Immature natural killer cell (primary cell): ENCODE measurements around the gene TAF6. TPM values are rescaled to one million over a fixed set of nuclear protein-coding genes. Genes with fewer than 3 reads are reported as not detected.
A peak's percentile ranks its signal among the peaks of the same experiment; 100 is the strongest.

ENCODE experiments used
- DNase-seq, 3 donors: peaks; one replicate each; pipeline ENCODE4 v3.0.0; 2022; ENCODE audit warnings: mixed read lengths in 1 of 3
- H3K27ac Mint-ChIP-seq, 6 donors: one replicate each; pipeline ENCODE4 v1.8.0; 2020; ENCODE audit warnings: mixed read lengths in 6 of 6, mild to moderate bottlenecking in 5 of 6, inconsistent platforms in 4 of 6, moderate library complexity in 3 of 6
- H3K27me3 Mint-ChIP-seq, 3 donors: one replicate each; pipeline ENCODE4 v1.8.0; 2020 to 2021; ENCODE audit warnings: low read depth in 3 of 3, mild to moderate bottlenecking in 3 of 3, mixed read lengths in 3 of 3, moderate library complexity in 3 of 3, inconsistent platforms in 1 of 3
- H3K36me3 Mint-ChIP-seq, 3 donors: one replicate each; pipeline ENCODE4 v1.8.0; 2020; ENCODE audit warnings: mixed read lengths in 3 of 3, inconsistent platforms in 2 of 3, mild to moderate bottlenecking in 2 of 3
- H3K4me1 Mint-ChIP-seq, 2 donors: one replicate each; pipeline ENCODE4 v1.8.0; 2020; ENCODE audit warnings: inconsistent platforms in 2 of 2, mild to moderate bottlenecking in 2 of 2, mixed read lengths in 2 of 2, moderate library complexity in 1 of 2
- H3K4me3 Mint-ChIP-seq, 5 donors: one replicate each; pipeline ENCODE4 v1.8.0; 2020; ENCODE audit warnings: mild to moderate bottlenecking in 5 of 5, mixed read lengths in 5 of 5, inconsistent platforms in 3 of 5, moderate library complexity in 3 of 5
- H3K9me3 Mint-ChIP-seq, 6 donors: one replicate each; pipeline ENCODE4 v1.8.0; 2020; ENCODE audit warnings: mild to moderate bottlenecking in 6 of 6, mixed read lengths in 6 of 6, inconsistent platforms in 4 of 6, moderate library complexity in 3 of 6
- polyA plus RNA-seq, 3 donors: library from polyadenylated mRNA; unstranded; fragments of 300-500 nt; fragmentation: Illumina TruSeq; gene quantifications; one replicate each; pipeline ENCODE4 v1.2.3, GENCODE V29; 2021

TAF6 gene
- polyA plus RNA-seq, 3 donors from 2014 or later = 15.3 to 34.8 (median 17.3) TPM

DNA sequence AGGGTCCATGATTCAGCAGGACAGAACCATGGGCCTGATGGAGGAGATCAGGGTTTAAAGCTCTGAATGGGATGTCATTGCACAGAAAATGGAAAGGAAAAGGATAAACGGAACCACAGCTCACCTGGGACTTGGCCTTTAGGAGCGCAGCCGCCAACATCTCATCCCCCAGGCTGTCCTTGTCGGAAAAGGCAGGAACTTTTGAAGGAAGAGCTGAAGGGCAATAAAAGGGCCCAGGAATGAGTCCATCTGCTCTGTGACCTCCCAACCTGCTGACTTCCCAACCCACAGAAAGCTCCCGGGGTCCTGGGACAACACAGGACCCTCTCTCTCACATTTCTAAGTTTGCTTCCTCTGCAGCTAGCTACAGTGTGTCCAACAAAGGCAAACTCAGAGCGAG, 43.7 kb downstream of the TAF6 start:
- DNase-seq = no peak
- peaks cover 0 to 21% (median 20%) of the 10 kb centered on the region in 6 donors for H3K9me3 Mint-ChIP-seq
- H3K4me3 Mint-ChIP-seq = no peak overlapping the region
- H3K27ac Mint-ChIP-seq = no peak overlapping the region
- peaks cover 39 to 63% (median 50%) of the 10 kb centered on the region in 3 donors for H3K36me3 Mint-ChIP-seq
- peaks cover 0 to 5% (median 4%) of the 10 kb centered on the region in 3 donors for H3K27me3 Mint-ChIP-seq
- peaks cover 14 to 26% of the 10 kb centered on the region in 2 donors for H3K4me1 Mint-ChIP-seq

DNA sequence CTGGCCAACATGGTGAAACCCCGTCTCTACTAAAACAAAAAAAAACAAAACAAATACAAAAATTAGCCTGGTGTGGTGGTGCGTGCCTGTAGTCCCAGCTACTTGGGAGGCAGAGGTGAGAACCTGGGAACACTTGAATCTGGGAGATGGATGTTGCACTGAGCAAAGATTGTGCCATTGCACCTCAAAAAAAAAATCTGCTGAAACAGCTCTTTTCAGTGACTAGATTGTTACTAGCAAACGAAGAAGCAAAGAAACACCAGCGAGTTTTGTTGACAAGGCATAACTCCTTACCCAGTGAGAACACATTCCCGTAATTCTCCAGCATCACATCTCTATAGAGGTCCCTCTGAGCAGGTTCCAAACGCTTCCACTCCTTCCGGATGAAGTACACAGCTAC, 44.3 kb downstream of the TAF6 start:
- H3K36me3 Mint-ChIP-seq = peaks cover 44 to 69% (median 56%) of the 10 kb centered on the region in 3 donors
- no peak overlapping the region for H3K27ac Mint-ChIP-seq

DNA sequence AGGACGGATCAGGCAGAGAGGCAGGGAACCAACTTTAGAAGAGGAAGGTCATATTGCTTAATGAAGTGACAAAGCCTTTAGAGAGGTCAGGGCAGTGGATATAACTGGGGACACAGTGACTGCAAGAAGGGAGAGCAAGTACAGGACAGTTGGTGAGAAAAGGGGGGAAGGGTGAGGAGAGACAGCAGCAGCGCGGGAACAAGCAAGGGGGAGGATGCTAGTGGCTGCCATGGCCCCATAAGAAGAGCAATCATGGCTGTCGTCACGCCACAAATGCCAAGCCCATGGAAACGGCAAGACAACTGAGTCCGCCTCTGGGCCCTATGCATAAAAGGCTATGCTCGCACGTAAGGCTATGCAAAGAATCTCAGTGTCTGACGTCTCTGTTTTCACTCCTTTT, 46.7 kb downstream of the TAF6 start:
- peaks cover 46 to 66% (median 56%) of the 10 kb centered on the region in 3 donors for H3K36me3 Mint-ChIP-seq
- H3K27me3 Mint-ChIP-seq = peaks cover 0 to 3% (median 2%) of the 10 kb centered on the region in 3 donors
- H3K4me1 Mint-ChIP-seq = peaks cover 2 to 5% of the 10 kb centered on the region in 2 donors
- H3K27ac Mint-ChIP-seq = peak overlapping the region in 1 of 6 donors; percentile 55
- H3K4me3 Mint-ChIP-seq = no peak overlapping the region
- no peak for DNase-seq
- H3K9me3 Mint-ChIP-seq = peaks cover 0 to 26% (median 21%) of the 10 kb centered on the region in 6 donors

More for the DNA sequence above, 44.3 kb downstream of the TAF6 start:
- no peak for DNase-seq
- Mint-ChIP-seq H3K4me3 (no peak overlapping the region), H3K27me3 (peaks cover 0 to 3% (median 2%) of the 10 kb centered on the region in 3 donors), H3K4me1 (peaks cover 9 to 20% of the 10 kb centered on the region in 2 donors), H3K9me3 (peaks cover 0 to 26% (median 21%) of the 10 kb centered on the region in 6 donors)

DNA sequence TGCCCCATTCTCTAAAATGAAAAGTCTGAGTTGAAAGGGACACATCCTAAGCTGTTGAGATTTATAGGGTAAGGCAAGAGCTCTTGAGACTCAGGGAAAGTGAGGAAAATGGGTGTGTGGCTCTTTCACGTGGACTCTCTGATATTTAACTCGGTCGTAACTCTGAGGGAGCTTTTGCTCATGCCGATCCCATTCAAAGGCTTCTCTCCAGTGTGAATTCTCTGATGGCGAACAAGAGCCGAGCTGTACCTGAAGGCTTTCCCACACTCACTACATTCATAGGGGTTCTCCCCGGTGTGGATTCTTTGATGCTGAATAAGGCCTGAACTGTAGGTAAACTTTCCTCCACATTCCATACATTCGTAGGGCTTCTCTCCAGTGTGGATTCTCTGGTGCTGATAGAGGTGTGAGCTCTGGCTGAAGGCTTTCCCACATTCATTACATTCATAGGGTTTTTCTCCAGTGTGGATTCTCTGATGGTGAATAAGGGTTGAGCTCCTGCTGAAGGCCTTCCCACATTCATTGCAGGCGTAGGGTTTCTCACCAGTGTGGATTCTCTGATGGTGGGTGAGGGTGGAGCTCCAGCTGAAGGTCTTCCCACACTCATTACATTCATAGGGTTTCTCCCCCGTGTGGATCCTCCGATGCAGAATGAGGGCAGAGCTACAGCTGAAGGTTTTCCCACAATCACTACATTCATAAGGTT, 48.0 kb downstream of the TAF6 start:
- H3K4me1 Mint-ChIP-seq = no peaks in the 10 kb centered on the region
- H3K27me3 Mint-ChIP-seq = peaks cover 0 to 3% (median 2%) of the 10 kb centered on the region in 3 donors
- DNase-seq = no peak
- H3K27ac Mint-ChIP-seq = no peak overlapping the region
- H3K36me3 Mint-ChIP-seq = peaks cover 42 to 58% (median 56%) of the 10 kb centered on the region in 3 donors
- H3K9me3 Mint-ChIP-seq = peaks cover 0 to 26% (median 21%) of the 10 kb centered on the region in 6 donors
- H3K4me3 Mint-ChIP-seq = no peak overlapping the region

DNA sequence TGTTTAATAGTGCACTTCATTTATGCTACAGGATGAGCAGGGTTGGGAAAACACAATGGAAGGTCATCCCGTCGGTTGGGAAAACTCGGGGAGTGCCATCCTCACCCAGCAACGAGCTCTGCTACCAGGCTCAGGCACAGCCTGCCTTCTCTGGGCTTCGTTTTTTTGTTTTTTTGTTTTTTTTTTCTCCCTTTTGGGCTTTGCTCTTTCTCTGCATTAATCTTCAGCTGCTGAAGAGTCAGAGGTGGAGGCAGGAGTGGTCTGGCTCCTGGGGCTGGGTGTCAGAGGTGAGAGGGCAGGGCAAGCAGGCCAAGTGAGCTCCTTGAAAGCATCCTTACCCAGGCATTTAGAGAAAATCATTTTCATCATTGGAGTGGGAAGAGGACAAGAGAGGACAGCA, 49.2 kb downstream of the TAF6 start:
- H3K27ac Mint-ChIP-seq = peak overlapping the region in 1 of 6 donors; percentile 8
- DNase-seq = no peak
- peaks cover 36 to 53% (median 46%) of the 10 kb centered on the region in 3 donors for H3K36me3 Mint-ChIP-seq
- no peaks in the 10 kb centered on the region for H3K4me1 Mint-ChIP-seq
- H3K4me3 Mint-ChIP-seq = no peak overlapping the region
- H3K9me3 Mint-ChIP-seq = peaks cover 0 to 26% (median 21%) of the 10 kb centered on the region in 6 donors
- H3K27me3 Mint-ChIP-seq = peaks cover 0 to 3% (median 0%) of the 10 kb centered on the region in 3 donors

DNA sequence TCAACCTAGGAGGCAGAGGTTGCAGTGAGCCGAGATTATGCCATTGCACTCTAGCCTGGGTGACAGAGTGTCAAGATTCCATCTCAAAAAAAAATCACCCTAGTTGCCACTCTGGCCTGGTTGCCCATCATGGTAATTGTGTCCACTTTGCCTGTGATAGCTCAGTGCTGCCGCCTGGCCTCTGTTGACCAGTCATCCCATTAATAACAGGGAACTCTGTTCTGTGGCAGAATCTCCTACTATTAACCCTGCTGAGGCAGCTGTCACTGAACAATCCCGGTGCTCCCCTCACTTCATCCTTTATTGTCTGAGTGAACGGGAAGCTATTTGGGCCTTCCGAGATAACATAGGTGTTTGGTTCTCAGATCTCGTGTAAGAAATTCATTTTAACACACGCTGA, 52.2 kb downstream of the TAF6 start:
- H3K4me1 Mint-ChIP-seq = no peaks in the 10 kb centered on the region
- peaks cover 22 to 36% (median 28%) of the 10 kb centered on the region in 3 donors for H3K36me3 Mint-ChIP-seq
- peaks cover 0 to 3% (median 0%) of the 10 kb centered on the region in 3 donors for H3K27me3 Mint-ChIP-seq
- peaks cover 0 to 20% (median 17%) of the 10 kb centered on the region in 6 donors for H3K9me3 Mint-ChIP-seq
- H3K4me3 Mint-ChIP-seq = no peak overlapping the region
- no peak overlapping the region for H3K27ac Mint-ChIP-seq
- DNase-seq = no peak

GRCh38 chr7:100065452-100066186, 53.5 kb downstream of the TAF6 start:
- no peak overlapping the region for H3K27ac Mint-ChIP-seq

GRCh38 chr7:100064162-100064561, 55.0 kb downstream of the TAF6 start:
- Mint-ChIP-seq H3K9me3 (no peaks in the 10 kb centered on the region), H3K36me3 (peaks cover 0 to 20% (median 4%) of the 10 kb centered on the region in 3 donors), H3K4me3 (no peak overlapping the region), H3K27ac (peak overlapping the region in 1 of 6 donors; percentile 11), H3K27me3 (no peaks in the 10 kb centered on the region), H3K4me1 (no peaks in the 10 kb centered on the region)
- DNase-seq = no peak

More at GRCh38 chr7:100065452-100066186, 53.5 kb downstream of the TAF6 start:
- no peaks in the 10 kb centered on the region for H3K4me1 Mint-ChIP-seq
- no peak overlapping the region for H3K4me3 Mint-ChIP-seq
- H3K36me3 Mint-ChIP-seq = peaks cover 9 to 22% (median 14%) of the 10 kb centered on the region in 3 donors
- no peak for DNase-seq
- peaks cover 0 to 6% (median 3%) of the 10 kb centered on the region in 6 donors for H3K9me3 Mint-ChIP-seq
- no peaks in the 10 kb centered on the region for H3K27me3 Mint-ChIP-seq

DNA sequence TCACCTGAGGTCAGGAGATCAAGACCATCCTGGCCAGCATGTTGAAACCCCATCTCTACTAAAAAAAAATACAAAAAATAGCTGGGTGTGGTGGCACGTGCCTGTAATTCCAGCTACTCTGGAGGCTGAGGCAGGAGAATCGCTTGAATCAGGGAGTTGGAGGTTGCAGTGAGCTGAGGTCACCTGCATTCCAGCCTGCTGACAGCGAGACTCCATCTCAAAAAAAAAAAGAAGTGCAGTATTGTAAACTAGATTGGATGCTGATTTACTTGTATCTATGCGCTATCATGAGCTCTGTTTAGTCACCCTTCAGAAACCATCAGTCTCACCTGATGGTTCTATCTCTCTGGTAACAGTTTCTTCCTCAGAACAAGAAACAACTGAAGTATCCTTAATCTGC, 55.8 kb downstream of the TAF6 start:
- no peak overlapping the region for H3K4me3 Mint-ChIP-seq
- DNase-seq = no peak
- H3K9me3 Mint-ChIP-seq = no peaks in the 10 kb centered on the region
- H3K36me3 Mint-ChIP-seq = peaks cover 0 to 20% (median 4%) of the 10 kb centered on the region in 3 donors
- H3K27me3 Mint-ChIP-seq = no peaks in the 10 kb centered on the region
- H3K27ac Mint-ChIP-seq = no peak overlapping the region
- H3K4me1 Mint-ChIP-seq = no peaks in the 10 kb centered on the region

DNA sequence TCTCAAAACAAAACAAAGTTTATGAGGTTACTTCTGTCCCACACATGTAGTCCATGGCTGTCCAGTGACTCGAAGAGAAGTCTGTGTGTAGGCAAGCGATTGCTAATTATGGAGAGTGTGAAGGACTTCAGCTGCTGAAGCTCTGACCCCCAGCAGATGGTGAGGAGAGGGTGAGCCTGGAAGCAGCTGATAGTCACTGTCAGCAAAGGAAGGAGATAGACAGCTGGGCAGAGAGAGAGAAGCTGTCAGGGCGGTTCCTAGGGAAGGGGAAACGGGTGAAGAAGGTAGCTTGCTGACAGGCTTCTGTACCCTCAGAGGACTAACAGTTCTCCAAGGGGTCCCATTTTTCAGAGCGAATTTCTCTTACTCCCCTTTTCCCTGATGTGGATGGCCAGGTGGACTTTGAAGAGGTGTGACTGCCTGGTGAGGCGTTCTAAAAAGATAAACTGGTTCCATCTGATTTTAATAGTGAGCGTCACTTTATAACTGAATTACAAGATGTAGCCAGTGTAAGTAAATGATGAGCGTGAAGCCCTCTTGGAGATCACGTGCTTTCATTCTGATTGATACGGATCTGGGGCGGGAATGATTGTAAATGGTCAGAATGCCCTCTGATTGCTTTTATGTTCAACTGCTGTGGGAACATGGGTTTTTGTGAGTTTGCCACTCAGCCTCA, 57.5 kb downstream of the TAF6 start:
- H3K27me3 Mint-ChIP-seq = no peaks in the 10 kb centered on the region
- no peaks in the 10 kb centered on the region for H3K9me3 Mint-ChIP-seq
- no peaks in the 10 kb centered on the region for H3K4me1 Mint-ChIP-seq
- peaks cover 5 to 36% (median 8%) of the 10 kb centered on the region in 3 donors for H3K36me3 Mint-ChIP-seq
- H3K27ac Mint-ChIP-seq = no peak overlapping the region
- H3K4me3 Mint-ChIP-seq = no peak overlapping the region
- no peak for DNase-seq

DNA sequence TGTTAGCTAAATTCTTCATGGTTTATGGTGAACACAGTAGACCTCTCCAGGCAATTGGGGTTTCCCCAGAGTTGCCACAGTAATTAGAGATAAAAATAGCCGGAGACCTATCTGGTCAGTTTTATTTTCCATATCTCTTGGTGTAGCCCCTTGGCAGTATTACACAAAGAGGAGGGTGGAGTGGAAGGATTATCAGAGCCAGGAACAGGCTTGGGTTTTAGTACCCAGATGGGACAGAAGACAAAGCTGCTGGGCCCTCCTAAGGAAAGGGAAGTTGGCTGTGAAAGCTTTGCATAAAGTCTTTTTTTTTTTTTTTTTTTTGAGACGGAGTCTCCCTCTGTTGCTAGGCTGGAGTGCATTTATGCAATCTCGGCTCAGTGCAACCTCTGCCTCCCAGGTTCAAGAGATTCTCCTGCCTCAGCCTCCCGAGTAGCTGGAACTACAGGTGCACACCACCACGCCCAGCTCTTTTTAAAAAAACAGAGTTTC, 59.9 kb downstream of the TAF6 start:
- H3K36me3 Mint-ChIP-seq = peaks cover 5 to 31% (median 8%) of the 10 kb centered on the region in 3 donors
- no peak overlapping the region for H3K4me3 Mint-ChIP-seq
- H3K27ac Mint-ChIP-seq = no peak overlapping the region
- no peak for DNase-seq
- no peaks in the 10 kb centered on the region for H3K27me3 Mint-ChIP-seq
- H3K4me1 Mint-ChIP-seq = no peaks in the 10 kb centered on the region
- H3K9me3 Mint-ChIP-seq = no peaks in the 10 kb centered on the region
